Measurements from ENCODE around the gene PDE4A.
"Not testable (repeated sequence)": the region's sequence is repeated elsewhere in the genome, so short reads cannot be mapped to it uniquely, and the experiment has no call there.

Gene PDE4A

DNA sequence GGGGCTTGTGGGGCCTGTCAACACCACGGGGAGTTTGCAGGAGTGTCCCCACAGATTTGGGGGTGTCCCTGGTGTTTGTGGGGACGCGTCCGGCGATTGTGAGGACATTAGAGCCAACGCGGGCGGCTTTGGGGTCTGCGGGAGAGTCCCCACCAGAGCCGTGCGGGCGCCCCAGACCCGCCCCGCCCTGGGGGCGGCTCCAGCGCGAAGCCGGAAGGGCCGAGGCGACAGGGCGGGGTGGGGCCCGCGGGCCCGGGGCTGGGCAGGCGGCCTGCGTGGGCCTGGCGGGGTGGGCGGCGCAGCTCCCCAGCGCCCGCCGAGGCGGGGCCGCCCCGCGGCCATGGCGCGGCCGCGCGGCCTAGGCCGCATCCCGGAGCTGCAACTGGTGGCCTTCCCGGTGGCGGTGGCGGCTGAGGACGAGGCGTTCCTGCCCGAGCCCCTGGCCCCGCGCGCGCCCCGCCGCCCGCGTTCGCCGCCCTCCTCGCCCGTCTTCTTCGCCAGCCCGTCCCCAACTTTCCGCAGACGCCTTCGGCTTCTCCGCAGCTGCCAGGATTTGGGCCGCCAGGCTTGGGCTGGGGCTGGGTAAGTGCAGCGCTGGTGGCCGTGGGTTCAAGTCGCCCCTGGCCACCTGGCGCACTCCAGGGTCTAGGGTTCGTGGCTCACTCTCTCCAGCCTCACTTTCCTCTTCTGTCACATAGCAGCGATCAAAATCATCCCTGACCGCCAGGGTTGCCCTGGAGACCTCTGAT, 10.3 kb downstream of the PDE4A start:
- ATAC-seq = no peak

DNA sequence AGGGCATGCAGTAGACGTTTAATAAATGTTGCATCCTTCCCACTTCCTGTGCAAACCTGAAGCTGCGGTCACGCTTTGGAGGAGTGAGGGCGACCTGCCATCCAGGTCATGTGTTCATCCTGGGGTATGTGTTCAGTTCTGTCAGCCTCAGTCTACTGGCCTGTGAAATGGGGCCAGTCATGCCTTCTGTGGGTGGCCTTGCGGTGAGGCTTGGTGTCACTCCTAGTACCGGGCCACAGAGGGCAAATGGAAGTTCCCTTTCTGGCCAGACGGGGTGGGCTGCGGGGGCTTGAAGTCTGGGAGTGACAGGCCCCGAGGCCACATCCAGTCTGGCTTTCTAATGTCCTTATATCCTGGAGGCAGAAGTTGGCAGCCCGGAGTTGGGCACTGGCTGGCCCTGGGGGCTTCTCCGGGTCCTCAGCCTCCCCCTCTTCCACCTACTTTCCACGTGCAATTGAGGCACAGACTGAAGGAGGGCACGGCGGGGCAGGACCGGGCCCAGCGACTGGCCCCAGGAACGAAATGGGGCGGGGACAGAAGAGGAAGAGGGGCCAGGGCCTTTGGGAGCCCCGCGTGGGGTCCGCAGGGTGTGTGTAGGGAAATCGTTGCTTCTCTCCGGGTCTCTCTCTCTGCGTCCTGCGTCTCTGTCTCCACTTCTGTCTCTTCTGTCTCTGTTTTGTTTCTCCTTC, 11.1 kb downstream of the PDE4A start:
- ATAC-seq = peak; percentile 9 to 14

DNA sequence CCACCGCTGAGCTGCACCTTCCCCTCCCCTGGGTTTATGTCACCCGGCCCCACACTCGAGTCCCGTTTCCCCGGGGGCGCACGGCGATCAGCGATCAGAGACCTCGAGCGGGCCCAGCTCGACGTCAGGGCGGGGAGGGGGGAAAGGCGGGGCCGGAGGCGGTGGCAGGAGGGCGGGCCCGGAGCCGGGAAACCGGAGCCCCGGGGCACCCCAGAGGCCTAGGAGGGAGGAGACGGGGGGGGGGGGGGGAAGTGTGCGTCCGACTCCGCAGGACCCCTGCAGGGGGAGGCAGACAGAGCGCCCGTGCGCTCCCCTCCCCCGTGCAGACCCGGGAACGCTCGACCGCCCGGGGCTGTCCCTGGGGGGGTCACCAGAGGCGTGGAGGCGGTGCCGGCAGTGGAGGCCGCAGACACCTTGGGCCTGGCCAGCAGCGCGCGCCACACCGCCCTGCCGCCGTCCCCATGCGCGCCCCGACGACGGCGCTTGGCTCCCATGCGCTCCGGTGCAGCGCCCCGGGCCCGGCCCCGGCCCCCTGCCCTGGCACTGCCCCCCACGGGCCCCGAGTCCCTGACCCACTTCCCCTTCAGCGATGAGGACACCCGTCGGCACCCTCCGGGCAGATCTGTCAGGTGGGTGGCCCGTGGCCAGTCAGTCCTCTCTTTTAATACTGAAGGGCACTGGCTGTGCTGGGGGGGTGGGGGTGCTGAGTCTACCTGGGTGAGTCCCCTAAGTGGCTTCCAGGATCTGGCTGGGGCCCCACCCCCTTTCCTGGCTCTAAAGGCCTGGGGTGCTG, 11.8 kb downstream of the PDE4A start:
- ATAC-seq = peak; percentile 21 to 25

DNA sequence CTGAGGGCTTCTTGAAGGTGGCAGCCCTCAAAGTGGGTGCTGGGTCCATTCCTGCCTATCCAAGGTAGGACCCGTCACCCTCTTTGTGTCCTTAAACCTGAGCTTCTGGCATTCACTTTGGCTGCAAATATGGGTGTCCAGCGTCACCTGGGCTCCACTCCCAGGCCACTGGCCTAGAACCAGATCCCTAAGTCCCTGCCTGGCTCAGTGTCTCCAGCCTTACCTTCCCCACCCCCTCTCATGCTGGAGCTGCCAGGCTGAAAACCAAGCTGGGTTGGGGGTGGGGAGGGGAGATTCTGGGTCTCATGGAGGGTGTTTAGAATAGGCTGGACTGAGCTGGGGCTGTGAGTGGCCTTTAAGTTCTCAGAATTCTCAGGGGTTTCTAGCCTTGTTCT, 12.4 kb downstream of the PDE4A start:
- ATAC-seq = no peak

DNA sequence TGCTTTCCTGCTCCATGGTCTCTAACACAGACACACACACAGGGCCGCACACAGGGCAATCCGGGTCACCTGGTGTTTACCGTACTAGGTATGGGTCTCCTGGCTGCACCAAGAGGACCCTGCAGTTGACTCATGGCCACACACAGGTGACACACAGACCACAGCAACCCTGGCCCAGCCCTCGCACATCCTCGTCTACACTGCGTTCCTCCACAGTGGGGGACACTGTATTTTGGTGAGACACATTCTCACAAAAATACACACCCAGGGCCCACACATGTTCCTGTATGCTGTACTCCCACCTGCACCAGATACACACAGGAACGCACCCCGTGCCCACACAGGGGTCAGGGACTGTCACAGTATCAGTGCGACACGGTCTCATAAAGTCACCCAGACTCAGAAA, 12.8 kb downstream of the PDE4A start:
- peak in 1 of 2 donors; percentile 11 for ATAC-seq

DNA sequence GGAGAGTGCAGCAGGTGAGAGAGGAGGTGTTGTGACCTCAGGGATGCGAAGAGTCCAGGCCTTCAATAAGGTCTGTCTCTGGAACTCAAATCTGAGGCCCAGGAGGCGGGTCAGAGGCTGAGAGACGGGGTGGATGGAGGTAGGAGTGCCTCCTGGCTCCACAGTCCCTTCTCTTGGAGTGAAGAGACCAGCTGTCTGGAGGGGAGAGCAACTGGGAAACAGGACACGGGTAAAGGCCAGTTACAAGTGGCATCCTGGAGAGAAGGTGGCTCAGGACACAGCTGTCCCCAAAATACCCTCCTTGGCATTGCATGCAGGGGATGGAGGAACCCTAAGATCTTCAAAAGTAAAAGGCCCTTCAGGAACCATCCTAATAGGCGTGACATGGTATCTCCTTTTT, 19.2 kb downstream of the PDE4A start:
- no peak for ATAC-seq

DNA sequence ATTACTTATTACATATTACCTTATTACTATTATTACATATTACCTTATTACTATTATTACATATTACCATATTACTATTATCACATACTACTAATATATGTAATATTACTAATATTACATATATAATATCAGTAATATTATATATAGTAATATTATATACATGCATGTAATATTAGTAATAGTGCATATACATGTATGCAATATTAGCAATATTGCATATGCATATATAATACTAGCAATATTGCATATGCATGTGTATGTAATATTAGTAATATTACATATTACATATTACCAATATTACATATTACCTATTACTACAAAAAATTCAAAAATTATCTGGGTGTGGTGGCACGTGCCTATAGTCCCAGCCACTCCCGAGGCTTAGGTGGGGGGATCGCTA, 22.4 kb downstream of the PDE4A start:
- no peak for ATAC-seq

DNA sequence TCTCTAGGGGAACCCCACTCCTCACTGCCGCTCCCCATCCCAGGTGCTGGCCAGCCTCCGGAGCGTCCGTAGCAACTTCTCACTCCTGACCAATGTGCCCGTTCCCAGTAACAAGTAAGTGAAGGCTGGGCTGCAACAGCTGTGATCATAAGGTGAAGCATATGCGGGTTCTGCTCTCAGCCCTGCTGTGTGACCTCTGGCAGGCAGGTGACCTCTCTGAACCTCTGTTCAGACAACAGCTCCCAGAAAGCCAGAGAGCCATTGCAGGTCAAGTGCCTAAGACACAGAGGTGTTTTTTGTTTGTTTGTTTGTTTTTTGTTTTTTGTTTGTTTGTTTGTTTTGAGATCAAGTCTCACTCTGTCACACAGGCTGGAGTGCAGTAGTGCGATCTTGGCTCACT, 28.7 kb downstream of the PDE4A start:
- ATAC-seq = no peak

DNA sequence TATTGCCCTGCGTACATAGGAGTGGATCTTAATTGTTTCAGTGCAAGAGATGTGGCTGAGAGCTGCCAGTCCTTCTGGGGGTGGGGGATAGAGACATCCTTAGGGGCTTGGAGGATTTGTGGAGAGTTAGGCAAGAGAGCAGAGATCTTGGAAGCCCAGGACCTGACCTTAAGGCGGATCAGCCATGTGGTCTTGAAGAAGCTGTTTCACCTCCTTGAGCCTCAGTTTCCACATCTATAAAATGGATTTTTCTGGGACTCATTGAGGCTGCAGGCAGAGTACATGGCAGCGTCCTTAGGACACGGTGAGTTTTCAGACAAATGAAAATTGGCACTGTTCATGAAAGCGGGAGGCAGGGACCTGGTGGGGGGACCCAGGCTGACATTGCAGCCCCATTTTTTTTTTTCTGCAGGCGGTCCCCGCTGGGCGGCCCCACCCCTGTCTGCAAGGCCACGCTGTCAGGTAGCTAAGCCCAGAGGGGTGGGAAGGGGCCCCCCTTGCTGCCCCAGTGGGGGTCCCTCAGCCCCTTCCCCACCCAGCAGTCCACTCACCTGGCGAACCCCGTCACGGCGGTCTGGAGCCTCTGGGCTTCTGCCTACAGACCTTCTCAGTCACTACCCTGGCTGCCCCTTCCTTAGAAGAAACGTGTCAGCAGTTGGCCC, 30.0 kb downstream of the PDE4A start:
- ATAC-seq = no peak

DNA sequence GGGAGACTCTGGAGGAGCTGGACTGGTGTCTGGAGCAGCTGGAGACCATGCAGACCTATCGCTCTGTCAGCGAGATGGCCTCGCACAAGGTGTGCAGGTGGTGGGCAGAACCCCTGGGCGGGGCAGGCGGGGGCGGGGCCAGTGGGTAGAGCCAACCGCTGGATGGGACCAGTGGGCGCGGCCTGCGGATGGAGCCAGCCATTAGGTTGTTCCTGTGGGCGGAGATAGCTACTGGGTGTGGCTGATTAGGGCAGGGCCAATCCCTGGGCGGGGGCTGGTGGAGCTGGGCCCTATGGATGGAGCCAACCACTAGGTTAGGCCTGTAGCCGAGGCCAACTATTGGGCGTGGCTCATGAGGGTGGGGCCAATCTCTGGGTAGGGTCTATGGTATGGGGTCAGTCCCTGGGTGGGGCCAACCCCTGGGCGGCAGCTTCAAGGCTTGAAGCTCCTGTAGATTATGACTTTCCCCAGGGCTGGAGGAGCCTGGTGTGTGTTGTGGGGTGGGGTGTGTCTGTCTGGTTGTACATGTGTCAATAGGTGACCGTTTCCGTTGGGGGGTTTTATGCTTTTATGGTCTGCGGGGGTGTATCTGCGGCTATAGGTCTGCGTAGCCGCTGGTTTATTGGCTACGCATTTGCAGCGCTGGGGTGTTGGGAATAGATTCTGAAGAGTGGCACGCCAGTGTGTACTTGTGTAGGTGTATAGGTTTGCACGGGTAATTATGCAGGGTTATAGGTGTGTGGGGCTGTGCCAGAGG, 30.7 kb downstream of the PDE4A start:
- ATAC-seq = peak in 1 of 2 donors; percentile 21

DNA sequence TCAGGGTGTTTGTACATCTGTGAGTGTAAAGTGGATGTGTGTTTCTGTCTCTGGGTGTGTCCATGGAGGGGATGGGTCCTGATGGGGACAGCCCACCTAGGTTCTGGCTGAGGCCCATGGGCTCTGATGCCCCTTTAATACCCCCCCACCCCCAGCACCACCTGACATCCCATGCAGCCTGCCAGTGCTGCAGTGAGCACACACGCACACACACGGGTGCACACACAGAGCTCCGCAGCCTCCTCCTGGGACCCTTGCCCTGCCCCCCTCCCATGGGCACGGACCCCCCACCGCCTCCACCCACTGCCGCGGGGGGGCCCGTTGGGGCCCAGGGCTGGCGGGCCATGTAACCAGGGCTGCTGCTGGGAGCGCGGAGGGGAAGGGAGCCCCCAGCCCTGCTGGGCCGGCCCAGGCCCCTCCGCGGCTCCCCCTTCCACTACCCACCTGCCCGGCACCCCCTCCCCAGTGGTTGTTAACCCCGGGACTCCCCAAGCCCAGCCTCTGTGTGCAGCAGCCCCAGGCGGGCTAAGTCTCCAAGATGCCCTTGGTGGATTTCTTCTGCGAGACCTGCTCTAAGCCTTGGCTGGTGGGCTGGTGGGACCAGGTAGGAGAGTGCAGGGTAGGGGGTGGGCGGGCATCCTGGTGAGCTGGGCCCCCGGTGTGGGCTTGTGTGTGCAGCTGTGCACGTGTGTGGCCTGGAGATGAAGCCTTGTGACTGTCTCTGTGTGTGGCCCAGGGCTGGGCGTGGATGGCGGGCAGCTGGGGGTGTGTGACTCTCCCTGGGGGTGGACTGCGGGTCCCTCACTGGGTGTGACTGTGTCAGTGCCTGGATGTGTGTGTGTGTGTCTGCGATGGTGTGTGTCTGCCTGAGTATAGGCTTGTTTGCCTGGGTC, 32.6 kb downstream of the PDE4A start:
- no peak for ATAC-seq

DNA sequence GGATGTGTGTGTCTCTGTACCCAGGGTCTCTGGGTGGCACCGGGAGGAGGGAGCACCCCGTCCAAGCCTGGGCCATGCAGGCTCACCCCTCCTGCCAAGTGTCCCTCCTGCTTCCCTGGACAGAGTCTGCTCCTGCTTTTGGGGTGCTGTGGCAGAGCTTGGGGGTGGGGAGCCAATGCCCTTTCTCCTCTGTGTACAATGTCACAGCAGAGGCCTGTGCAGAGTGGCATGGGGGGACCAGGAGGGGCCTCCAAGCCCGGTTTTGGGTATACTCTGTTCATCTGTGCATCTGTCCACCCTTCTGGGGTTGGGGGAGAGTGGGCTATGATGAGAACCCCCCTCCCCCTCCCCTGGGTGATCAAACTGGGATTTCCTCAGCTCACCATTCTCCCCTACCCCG, 33.5 kb downstream of the PDE4A start:
- no peak for ATAC-seq

DNA sequence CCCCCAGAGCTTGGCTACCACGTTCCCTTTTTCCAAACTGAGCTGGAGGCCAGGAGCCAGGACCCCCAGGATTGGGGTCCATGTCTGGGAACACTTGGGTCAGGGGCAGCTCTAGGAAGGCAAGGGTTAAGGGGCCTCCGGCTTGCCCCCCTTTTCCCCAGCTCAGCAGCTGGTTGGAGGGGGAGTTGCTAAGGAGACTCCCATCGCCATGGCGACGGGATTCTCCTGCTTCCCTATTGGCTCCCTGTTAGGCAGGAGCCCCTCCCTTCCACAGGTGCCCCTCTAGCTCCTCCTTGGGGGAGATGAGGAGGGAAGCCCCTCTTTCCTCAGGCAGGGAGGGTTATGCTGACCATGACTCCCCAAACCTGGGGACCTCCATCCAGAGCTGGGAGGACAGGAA, 33.9 kb downstream of the PDE4A start:
- no peak for ATAC-seq

DNA sequence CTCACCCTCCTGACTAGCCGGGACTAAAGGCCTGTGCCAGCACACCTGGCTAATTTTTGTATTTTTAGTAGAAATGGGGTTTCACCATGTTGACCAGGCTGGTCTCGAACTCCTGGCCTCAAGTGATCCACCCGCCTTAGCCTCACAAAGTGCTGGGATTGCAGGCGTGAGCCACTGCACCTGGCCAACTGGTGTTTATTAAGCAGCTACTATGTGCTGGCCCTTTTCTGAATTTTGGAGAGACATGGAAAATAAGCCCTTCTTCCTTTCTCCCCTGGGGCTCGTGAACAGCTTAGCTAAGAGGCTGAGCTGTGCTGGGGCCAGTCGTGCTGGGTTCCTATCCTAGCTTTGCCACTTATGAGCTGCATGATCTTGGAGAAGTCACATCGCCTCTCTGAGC, 38.4 kb downstream of the PDE4A start:
- ATAC-seq = not testable (repeated sequence)

DNA sequence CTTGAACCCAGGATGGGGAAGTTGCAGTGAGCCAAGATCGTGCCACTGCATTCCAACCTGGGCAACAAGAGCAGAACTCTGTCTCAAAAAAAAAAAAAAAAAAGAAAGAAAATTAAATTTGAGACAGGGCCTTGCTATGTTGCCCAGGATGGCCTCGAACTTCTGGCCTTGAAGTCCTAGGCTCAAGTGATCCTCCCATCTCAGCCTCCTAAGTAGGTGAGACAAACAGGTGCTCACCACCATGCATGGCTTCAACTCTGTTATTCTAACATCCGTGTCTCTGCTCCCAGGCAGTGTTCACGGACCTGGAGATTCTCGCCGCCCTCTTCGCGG, 40.3 kb downstream of the PDE4A start:
- ATAC-seq = no peak

DNA sequence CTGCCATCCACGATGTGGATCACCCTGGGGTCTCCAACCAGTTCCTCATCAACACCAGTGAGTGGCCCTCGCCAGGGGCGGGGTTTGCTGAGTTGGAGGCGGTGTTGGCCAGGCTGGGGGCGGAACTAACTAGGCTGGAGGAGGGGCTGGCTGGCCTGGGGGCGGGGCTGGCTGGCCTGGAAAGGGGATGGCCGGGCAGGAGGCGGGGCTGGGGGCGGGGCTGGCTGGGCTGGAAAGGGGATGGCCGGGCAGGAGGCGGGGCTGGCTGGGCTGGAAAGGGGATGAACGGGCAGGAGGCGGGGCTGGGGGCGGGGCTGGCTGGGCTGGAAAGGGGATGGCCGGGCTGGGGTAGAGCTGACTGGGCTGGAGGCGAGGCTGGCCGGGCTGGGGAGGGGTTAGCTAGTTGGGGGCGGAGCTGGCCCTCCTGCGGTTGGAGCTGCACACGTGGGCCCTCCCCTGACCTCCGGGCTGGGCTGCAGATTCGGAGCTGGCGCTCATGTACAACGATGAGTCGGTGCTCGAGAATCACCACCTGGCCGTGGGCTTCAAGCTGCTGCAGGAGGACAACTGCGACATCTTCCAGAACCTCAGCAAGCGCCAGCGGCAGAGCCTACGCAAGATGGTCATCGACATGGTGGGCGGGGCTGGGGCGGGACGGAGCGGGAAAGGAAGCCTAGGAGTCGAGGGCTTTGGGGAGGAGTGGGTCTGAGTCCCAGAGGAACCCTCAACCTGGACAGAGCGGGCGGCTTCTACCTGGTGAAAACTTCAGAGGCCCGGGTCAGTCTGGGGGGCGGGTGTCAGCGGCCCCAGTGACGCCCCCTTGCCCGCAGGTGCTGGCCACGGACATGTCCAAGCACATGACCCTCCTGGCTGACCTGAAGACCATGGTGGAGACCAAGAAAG, 41.0 kb downstream of the PDE4A start:
- ATAC-seq = peak; percentile 92 to 95

DNA sequence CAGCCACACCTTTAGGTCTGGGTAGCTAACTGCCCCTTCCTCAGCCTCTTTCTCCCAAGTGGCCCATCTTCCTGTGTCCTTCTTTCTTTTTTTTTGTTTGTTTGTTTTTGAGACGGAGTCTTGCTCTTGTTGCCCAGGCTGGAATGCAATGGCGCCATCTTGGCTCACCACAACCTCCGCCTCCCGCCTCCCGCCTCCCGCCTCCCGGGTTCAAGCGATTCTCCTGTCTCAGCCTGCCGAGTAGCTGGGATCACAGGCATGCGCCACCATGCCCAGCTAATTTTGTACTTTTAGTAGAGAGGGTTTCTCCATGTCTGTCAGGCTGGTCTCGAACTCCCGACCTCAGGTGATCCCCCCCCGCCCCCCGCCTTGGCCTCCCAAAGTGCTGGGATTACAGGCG, 41.7 kb downstream of the PDE4A start:
- ATAC-seq = not testable (repeated sequence)

DNA sequence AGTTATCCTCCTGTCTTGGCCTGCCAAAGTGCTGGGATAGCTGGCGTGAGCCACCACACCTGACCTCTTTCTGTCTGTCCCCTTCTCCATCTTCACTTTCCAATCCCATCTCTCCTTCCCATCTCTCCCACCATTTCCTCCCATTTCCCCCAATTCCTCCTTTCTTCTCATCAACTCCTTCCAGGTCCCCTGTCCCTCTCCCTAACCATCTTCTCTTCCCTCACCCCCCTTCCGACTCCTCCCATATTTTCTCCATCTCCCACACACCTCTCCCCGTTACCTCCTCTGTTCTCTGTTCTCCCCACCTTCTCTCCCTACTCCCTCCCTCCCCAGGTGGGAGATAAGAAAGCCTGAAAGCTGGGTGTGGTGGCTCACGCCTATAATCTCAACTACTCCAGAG, 42.2 kb downstream of the PDE4A start:
- ATAC-seq = no peak

DNA sequence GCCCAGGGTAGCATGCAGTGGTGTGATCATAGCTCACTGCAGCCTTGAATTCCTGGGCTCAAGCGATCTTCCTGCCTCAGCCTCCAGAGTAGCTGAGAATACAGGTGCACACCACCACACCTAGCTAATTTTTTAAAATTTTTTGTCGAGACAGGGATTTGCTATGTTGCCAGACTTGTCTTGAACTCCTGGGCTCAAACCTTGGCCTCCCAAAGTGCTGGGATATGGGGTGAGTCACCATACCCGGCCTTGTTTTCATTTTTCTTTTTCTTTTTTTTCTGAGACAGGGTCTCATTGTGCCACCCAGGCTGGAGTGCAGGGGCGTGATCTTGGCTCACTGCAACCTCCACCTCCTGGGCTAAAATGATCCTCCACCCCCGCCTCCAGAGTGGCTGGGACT, 44.1 kb downstream of the PDE4A start:
- ATAC-seq = no peak

DNA sequence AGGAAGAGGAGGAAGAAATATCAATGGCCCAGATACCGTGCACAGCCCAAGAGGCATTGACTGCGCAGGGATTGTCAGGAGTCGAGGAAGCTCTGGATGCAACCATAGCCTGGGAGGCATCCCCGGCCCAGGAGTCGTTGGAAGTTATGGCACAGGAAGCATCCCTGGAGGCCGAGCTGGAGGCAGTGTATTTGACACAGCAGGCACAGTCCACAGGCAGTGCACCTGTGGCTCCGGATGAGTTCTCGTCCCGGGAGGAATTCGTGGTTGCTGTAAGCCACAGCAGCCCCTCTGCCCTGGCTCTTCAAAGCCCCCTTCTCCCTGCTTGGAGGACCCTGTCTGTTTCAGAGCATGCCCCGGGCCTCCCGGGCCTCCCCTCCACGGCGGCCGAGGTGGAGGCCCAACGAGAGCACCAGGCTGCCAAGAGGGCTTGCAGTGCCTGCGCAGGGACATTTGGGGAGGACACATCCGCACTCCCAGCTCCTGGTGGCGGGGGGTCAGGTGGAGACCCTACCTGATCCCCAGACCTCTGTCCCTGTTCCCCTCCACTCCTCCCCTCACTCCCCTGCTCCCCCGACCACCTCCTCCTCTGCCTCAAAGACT, 46.9 kb downstream of the PDE4A start:
- ATAC-seq = no peak
